Measurements from ENCODE around the gene SMIM44.

SMIM44 gene

DNA sequence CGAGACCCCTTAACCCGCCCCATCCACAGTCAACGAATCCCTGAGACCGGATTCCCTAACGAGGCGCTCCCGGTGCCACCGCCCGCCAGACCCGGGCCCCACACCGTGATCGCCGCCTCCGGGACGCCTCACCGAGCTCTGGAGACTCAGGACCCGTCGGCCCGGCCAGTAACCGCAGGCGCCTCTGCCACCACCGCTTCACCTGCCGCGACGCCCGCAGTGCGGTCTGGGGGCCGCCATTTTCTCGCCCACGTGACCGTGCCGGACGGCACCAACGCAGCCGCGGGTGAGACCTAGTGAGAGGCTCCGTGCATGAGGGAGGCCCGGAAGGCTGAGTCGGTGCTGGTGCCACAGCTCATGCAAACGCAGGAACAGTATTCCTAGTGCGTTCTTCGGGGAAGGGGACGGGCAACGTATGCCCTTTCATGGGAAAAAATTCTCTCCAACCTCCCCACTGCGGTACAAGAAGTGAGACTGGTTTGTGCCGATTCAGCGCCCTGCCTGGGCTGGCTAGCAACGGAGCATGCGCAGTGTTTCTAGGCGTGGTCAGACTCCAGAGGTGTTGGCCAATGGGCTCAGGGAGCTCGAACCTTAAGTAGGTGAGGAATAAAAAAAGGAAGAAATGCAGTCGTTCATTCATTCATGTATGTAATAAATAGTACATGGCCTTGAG lies 17.3 kb upstream of the SMIM44 start, which contains the start of gene DOHH:
Gene DOHH (minus strand): TSS at position 246 of the 673 bp plus-strand sequence. CDS start 3,860 bp downstream, outside the sequence.
- DNase-seq (ENCODE audit: low read depth in 2 of 2): peak; percentile 89

DNA sequence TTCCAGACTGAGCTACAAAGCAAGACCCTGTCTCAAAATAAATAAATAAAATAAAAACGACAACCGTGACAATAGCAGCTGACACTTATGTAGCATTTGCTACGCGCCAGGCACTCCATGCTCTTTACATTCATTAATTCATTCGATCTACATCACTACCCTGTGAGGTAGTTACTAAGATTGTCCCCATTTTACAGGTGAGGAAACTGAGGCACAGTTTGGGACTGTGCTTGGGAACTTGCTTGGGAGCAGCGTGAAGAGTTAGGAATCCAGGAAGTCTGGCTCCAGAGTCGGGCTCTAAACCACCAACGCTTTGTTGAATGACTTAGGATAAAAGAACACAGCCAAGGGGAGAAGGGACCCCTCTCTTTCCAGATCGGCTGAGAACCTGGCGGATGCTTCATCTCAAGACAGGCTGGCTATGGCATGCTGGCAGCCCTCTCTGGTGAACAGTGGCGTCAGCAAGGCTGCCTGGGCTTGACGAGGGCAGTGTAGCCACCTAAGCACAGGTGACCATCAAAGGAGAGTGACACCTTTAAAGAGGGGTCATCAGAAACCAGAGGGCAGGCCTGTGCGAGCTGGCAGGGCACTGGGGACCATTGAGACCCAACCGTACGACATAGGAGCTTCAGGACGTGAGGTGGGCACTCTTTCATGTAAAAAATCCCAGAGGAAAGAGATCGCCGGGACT lies 16.6 kb upstream of the SMIM44 start:
- no peak for DNase-seq (ENCODE audit: low read depth in 2 of 2)

DNA sequence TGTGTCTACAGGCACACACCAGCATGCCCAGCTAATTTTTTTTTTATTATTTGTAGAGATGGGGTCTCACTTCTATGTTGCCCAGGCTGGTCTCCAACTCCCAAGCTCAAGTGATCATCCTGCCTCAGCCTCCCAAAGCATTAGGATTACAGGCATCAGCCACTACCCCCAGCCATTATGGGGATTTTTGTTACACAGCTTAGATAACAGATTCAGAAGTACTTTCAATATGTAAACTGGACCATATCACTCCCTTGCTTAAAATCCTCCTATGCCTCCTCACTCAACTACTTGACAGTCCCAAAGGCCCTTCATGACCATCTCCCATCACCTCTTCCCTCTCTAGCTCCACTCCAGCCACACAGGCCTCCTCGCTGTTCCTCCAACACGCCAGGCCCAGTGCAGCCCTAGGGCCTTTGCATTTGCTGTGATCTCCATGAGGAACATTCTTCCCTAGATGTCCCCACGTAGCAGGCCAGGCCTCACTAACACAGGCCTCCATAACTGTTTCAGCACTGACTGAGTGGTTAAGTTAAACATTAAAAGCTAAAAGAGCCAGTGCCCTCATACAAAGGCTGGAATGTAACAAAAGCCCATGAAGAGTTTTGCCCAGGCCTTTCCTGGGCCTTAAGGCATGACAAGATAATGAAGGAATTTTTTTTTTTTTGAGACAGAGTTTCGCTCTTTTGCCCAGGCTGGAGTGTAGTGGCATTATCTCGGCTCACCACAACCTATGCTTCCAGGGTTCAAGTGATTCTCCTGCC lies 14.7 kb upstream of the SMIM44 start:
- no peak for DNase-seq (ENCODE audit: low read depth in 2 of 2)

DNA sequence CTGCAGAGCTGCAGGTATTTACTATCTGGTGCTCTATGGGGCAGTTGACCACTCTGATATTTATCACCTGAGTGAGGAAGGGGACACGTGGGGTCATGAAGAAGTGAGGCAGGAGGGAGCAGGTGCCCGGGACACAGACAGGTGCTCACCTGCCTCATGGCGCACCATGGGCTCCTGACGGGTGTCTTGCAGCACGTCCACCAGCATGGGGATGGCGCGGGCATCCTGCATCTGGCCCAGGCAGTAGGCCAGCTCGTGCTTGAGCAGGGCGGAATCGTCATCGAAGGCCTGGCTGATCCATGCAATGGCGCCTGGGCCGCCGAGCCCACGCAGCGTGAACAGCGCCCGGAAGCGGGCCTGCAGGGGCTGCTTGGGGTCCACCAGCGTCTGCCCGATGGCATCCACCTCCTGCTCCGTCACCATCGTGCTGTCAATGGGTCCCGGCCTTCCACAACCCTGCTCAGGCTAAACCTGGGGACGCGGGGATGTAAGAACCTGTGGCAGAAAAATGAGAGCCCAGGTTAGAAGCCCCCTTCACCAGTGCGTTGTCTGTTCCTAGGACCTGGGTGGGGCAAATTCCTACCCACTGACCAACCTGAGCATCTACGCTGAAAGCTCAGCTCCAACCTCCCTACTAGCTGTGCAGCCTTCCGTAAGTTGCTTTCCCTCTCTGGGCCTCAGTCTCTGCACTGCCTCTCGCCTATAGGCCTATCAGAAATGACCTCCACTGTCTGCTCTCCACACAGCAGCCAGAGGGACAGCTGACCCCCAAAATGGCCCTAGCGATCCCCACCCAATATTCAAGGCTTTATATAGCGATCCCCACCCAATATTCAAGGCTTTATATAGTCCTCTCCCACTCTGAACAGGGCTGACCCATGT lies 13.4 kb upstream of the SMIM44 start:
- no peak for DNase-seq (ENCODE audit: low read depth in 2 of 2)

DNA sequence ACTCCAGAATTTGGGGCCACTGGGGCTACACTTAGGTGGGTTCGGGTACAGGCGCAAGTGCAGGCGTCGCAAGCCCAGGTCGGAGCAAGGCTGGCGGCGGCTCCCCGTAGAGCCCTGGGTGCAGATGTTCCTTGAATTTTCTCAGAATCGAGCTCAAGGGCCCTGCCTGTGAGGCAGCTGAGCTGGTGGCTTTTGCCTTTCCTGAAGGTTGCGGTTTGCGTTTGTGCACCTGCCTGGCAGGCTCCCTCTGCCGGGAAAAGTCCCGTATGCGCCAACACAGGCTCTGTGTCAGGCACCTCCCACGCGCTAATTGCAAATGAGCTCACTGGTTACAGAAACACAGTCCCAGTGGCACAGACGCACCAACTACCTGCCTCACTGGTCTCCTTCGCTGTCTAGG lies 11.3 kb upstream of the SMIM44 start:
- DNase-seq (ENCODE audit: low read depth in 2 of 2): peak in 1 of 2 donors; percentile 36

DNA sequence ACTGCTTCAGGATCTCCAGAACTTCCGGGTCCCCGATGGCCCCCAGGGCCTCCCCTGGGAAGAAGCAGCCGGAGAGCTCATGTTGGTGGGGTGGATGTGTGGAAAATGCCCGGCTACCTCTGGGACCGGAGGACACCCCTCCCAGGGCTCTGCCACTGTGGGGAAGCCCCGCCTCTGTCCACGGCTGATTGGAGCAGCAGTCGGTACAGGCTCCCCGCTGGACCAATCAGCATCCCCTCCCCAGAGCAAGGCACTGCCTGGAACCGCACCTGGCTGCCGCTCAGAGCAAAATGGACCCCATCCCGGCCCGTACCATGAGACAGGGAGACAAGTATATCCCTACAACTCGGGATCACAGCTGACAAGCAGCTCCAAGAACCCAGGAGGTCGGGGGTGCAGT lies 10.8 kb upstream of the SMIM44 start:
- DNase-seq (ENCODE audit: low read depth in 2 of 2): no peak

DNA sequence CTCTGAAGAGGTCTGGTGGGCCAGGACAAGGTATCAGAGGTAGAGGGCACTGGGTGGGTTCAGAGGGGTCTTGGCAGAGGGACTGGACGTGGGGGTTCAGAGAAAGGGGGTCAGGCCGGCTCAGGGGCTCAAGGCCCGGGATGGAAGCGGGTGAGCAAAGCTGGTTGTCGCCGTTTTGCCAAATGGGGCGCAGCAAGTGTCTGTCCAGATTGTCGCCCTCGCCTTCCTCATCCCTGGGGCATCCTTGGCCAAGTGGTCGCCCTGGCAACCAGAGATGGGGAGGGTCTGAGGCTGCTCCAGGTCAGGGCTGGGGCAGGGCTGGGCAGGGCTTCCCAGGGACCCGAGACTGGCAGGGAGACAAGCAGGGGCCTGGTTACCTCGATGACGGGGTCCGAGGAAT lies 10.4 kb upstream of the SMIM44 start:
- no peak for DNase-seq (ENCODE audit: low read depth in 2 of 2)

DNA sequence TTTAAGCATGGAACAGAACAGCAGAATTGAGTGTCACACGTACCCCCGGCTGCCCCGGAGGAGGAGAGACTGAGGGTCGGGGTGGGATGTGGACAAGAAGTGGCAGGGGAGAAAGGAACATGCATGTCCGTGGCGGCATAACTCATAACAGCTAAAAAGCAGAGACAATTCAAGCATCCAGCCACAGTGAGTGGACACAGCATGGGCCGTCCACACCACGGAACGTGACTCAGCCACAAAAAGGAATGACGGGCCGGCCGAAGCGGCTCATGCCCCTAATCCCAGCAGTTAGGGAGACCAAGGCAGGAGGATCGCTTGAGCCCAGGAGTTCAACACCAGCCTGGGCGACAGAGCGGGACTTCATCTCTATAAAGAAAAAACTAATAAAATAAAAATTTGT lies 9.7 kb upstream of the SMIM44 start:
- DNase-seq (ENCODE audit: low read depth in 2 of 2): no peak

DNA sequence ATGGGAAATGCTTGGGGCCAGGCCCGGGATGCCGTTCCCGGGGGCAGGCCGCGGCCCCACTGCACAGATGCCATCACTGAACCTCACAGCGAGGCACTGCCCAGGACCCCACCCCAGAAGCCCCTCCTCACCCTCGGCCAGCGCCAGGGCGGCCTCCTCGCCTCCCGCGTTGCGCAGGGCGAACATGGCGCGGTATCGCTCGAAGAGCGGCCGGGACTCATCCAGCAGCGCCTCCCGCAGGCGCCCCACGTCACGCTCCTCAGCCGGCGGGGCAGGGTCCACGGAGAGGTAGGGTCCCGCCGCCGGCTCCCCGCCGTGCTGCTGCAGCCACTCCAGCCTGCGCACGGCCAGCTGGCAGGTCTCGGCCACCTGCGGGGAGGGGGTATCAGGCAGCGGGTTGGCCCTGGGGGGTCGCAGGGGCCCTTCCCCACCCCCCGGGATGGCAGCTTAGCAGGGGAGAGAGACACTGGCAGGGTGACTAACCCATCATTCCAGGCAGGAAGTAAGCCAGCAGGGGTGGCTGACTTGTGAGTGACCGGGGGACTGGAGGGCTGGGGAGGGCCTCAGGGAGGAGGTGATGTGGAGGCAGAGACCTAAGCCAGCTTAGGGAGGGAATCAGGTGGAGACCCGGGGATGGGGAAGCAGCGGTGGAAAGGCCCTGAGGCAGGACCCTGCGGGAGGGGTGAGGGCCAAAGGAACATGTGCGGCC lies 9.0 kb upstream of the SMIM44 start:
- DNase-seq (ENCODE audit: low read depth in 2 of 2): no peak

DNA sequence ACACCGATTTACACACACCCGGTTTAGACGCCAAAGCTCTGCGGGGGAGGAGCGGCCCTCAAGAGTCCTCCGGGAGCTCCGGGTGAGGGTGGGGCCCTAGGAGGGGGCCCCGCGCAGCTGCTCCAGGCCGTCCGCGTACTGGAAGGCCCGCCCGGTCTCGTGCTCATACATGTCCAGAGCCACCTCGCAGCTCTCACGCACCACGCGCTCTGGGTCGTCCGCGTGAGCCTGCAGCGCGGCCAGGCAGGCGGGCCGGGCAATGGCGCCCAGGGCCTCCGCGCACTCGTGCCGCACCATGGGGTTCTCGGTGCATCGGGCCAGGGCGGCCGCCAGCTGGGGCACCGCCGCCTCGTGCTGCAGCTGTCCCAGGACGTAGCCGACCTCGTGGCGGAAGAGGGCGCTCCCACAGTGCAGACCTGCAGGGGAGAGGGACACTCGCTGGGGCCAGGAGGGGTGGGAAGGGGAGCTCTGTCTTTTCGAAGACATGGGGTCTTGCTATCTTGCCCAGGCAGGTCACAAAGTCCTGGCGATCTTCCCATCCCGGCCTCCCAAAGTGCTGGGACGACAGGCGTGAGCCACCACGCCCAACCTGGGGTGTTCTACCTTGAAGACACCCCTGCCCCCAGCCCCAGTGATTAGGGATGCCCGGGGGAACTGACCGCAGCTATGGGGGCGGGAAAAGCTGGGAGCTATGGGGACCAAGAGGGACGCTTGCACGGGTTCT lies 8.3 kb upstream of the SMIM44 start:
- DNase-seq (ENCODE audit: low read depth in 2 of 2): no peak

DNA sequence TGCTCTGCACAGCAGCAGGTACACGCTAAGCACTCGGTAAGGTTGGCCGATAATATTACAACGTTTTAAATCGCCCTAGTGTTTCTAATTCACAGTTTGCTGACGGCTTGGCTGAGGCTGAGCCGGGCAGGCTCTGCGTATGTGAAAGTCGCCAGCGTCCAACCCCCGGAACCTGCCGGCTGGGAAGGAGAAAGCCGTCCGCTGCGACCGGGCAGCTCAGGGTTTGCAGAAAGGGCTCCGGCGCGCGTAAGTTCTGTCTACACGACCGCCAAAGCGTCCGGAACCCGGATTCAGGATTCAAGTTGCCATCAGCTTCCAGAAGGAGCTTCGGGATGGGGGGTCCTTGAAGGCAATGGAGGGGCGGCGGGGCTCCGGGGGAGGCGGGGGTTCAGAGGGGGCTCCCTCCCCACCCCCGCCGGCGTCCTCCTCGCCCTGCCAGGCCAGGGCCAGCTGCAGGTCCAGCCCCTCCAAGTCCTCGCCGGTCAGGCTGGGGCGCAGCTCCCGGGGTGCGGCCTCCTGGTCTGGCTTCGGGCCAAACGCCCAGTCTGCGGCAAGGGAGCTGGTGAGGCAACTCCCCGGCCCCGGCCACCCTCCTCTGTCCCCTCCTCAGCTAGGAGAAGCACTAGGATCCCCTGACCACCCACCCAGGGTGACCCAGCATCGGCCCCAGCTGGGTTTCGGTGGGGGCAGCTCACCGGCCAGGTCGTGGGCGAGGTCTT lies 575 bp downstream of the SMIM44 start:
- no peak for DNase-seq (ENCODE audit: low read depth in 2 of 2)

DNA sequence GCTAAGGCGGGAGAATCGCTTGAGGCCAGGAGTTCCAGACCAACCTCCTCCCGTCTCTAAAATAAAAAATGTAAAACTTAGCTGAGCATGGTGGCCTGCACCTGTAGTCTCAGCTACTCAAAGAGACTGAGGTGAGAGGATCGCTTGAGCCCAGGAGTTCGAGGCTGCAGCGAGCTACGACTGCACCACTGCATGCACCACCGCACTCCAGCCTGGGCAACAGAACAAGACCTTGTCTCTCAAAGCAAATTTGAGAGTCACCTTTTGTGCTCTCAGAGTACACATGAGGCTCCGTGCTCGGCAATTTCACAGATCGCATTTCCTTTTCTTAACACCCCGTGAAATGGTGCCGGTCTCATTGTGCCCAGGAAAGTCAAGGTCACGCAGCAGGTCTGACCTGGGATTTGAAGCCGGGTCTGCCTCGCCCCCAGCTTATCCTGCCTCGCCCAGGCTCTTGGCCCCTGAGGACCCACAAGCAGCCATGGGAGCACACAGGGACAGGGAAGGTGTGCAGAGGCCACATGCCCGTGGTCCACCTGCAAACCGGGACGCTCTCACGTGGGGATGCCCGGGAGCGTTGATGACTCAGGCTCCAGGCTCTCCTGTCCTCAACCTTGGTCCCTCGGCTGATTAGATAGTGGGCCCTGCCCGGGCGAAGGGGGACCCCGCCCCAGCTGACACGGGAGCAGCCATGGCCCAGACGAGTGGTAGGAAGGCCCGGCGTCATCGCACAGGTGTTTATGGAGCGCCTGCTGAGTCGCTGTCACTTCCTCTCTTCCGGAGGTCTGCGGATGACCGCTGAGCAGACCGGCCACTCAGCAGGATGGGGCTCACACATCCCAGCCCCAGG lies 1.8 kb downstream of the SMIM44 start:
- DNase-seq (ENCODE audit: low read depth in 2 of 2): no peak

DNA sequence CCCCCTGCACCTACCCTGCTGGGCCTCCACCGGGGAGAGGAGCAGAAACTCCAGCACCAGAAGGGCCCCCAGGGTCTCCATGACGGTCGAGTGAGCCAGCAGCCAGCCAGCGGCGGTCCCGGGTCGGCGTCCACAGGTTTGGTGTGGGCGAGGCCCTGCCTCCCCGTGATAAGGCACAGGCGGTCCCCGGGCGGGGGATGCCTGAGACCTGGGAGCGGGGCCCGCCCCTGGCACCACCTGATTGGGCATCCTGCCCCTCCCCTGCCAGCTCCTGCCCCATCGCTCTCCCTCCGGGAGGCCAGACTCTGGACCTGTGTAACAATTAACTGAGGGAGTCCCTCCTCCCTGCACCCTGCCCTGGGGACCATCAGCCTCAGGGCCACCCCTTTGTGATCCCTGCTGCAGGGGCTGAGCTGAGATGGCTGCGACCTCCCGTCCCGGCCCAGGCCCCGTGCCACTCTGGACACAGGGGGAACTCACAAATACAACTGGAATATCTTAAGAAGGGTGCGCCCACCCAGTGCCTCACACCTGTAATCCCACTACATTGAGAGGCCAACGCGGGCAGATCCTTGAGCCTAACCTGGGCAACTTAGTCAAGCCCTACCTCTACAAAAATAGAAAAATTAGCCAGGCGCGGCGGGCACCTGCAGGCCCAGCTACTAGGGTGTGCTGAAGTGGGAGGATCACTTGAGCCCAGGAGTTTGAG lies 2.7 kb downstream of the SMIM44 start, which contains the start of gene SMIM24:
Gene SMIM24 (minus strand): TSS at position 143 of the 709 bp plus-strand sequence. CDS start 62 bp downstream, at position 81.
- no peak for DNase-seq (ENCODE audit: low read depth in 2 of 2)

DNA sequence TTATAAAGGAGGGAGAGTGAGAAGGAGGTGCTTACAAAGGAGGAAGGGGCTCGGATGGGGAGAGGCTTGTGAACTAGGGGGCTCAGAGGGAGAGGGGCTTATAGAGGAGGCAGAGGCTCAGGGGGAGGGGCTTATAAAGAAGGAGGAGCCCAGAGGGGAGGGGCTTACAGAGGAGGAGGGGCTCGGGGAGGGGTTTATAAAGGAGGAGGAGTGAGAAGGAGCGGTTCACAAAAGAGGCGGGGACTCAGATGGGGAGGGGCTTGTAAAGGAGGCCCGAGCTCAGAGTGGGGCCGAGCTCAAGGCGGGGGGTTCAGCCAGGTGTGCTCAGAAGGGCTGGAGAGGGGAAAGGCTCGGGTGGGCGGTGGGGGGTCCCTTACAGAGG lies 3.4 kb downstream of the SMIM44 start:
- DNase-seq (ENCODE audit: low read depth in 2 of 2): no peak

DNA sequence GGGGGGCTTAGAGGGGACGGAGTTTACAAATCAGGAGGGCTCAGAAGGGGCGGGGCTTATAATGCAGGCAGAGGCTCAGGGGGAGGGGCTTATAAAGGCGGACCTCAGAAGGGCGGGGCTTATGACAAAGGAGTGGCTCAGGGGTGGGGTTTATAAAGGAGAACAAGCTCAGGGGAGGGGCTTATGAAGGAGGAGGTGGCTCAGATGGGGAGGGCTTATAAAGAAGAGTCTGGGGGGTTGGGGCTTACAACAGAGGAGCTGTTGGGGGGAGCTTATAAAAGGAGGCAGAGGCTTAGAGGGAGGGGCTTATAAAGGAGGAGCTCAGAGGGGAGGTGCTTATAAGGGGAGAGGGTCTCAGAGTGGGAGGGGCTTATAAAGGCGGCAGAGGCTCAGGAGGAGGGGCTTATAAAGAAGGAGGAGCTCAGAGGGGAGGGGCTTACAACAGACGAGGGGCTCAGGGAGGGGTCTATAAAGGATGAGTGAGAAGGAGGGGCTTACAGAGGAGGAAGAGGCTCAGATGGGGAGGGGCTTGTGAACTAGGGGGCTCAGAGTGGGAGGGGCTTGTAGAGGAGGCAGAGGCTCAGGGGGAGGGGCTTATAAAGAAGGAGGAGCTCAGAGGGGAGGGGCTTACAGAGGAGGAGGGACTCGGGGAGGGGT lies 3.9 kb downstream of the SMIM44 start:
- peak in 1 of 2 donors; percentile 11 for DNase-seq (ENCODE audit: low read depth in 2 of 2)

DNA sequence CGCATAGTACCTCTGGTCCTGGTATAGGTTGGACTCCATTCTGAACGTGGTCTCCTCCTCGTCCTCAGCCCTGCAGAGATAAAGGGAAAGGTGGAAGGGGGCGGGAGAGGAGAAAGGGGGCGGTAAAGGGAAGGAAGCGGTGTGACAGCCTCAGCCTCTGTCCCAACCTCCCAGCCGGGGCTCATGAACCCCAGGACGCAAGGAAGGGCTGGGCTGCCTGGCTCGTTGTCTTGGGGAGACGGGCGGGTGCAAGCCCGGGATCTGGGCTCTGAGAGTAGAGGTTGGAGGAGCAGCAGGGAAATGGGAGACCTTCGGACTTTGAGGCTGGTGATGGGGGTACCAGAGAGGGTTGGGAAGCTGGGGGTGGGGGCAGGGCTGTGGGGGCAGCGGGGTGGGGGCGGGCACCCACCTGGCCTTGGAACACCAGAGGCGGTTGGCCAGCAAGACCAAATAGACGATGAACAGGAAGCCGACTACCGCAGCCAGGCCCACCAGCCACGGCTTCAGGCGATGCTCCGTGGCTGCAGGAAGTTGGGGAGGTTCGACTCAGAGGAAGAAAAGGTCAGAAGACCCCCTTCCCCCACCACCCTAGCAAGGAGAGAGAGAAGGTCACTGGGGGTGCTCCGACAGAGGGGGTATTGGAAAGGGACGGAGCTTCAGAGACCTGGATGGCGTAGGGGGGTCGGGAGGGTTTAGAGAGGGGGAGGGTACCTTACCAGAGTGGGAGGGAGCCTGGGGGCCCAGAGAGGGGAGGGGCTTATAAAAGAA lies 4.6 kb downstream of the SMIM44 start:
- no peak for DNase-seq (ENCODE audit: low read depth in 2 of 2)

DNA sequence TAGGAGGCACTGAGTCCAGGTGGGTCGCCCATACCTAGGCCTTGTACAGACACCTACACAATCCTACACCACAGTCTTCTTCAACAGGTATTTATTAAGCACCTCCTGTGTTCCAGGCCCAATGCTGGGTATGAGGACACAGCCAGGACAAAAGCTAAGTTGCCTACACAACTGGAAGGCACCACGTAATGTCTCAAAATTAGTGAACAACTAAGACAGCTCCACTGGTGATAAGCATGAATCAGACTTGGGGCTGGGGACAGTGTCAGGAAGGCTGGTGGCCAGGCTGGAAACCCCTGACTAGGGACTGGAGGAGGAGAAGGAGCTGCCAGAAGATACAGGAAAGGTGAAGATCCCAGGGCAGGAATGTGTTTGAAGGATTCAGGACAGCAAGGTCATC lies 5.3 kb downstream of the SMIM44 start:
- DNase-seq (ENCODE audit: low read depth in 2 of 2): no peak
